Muscle of leg (tissue), 11 donors: ENCODE results near the gene GID4. TPM values are rescaled to one million over a fixed set of nuclear protein-coding genes. Genes with fewer than 3 reads are reported as not detected.

ENCODE experiments used
- DNase-seq: peaks from one replicate; pipeline ENCODE4 v3.0.0; 2013
- H3K27ac ChIP-seq: one replicate; pipeline ENCODE4 v1.5.1; 2013; ENCODE audit warnings: mild to moderate bottlenecking, low read length, control low read depth
- H3K27me3 ChIP-seq: one replicate; pipeline ENCODE4 v1.6.1; 2013; ENCODE audit warnings: low read length; ENCODE audit not compliant: control insufficient read depth, insufficient read depth
- H3K36me3 ChIP-seq: one replicate; pipeline ENCODE4 v1.6.1; 2013; ENCODE audit warnings: low read length; ENCODE audit not compliant: control insufficient read depth, insufficient read depth
- H3K4me1 ChIP-seq: one replicate; pipeline ENCODE4 v1.6.1; 2013; ENCODE audit warnings: low read length; ENCODE audit not compliant: control insufficient read depth, insufficient read depth
- H3K4me3 ChIP-seq: one replicate; pipeline ENCODE4 v1.5.1; 2013; ENCODE audit warnings: low read length, control low read depth
- H3K9me3 ChIP-seq: replicated peaks from 2 replicates; pipeline ENCODE4 v1.6.1; 2013; ENCODE audit warnings: low read depth, low read length; ENCODE audit not compliant: control insufficient read depth
- WGBS: methylation state at CpG from one replicate; pipeline ENCODE4 v1.1.5; 2013; ENCODE audit warnings: missing lambda C conversion rate; ENCODE audit not compliant: insufficient coverage; 5-methylcytosine and 5-hydroxymethylcytosine counted together
- polyA plus RNA-seq, 8 donors: library from polyadenylated mRNA; unstranded; fragments of 120-200 nt; gene quantifications; one replicate each; pipeline versions ENCODE4 v1.2.1 to v1.2.3, GENCODE V29; 2013; ENCODE audit warnings: inconsistent platforms in 1 of 8, low replicate concordance in 1 of 8; ENCODE audit not compliant: insufficient read length in 8 of 8, insufficient read depth in 1 of 8
- total RNA-seq: library from RNA; stranded (reverse); fragments of 120-200 nt; gene quantifications from one replicate; pipeline ENCODE4 v1.2.4, GENCODE V29; 2013

Gene GID4
- total and polyA plus RNA-seq, 9 donors, result 7.0 to 12.2 (median 11.1) TPM

GRCh38 chr17:18106211-18106610 is 67.0 kb downstream of the GID4 start:
- no peak for DNase-seq
- Histone ChIP-seq H3K27ac (no peak overlapping the region), H3K4me1 (no peaks in the 10 kb centered on the region), H3K36me3 (peaks cover 58% of the 10 kb centered on the region), H3K4me3 (no peak overlapping the region), H3K9me3 (no peaks in the 10 kb centered on the region), H3K27me3 (no peaks in the 10 kb centered on the region)
- WGBS, result 69% methylated on average over 4 of the region's 9 CpGs

- no peak for DNase-seq
- Histone ChIP-seq H3K4me3 (no peak overlapping the region), H3K27ac (no peak overlapping the region), H3K36me3 (peaks cover 49% of the 10 kb centered on the region), H3K9me3 (no peaks in the 10 kb centered on the region), H3K27me3 (no peaks in the 10 kb centered on the region), H3K4me1 (peaks cover 4% of the 10 kb centered on the region)
- WGBS, result 88% methylated on average over 5 of the region's 14 CpGs
Observed at GRCh38 chr17:18107061-18107790, 68.0 kb downstream of the GID4 start.

- 71% methylated on average over 6 of the region's 6 CpGs for WGBS
- H3K27me3 ChIP-seq, result no peaks in the 10 kb centered on the region
- H3K4me1 ChIP-seq, result peaks cover 4% of the 10 kb centered on the region
- no peaks in the 10 kb centered on the region for H3K9me3 ChIP-seq
- no peak for DNase-seq
- peaks cover 49% of the 10 kb centered on the region for H3K36me3 ChIP-seq
- no peak overlapping the region for H3K27ac ChIP-seq
- H3K4me3 ChIP-seq, result no peak overlapping the region
Observed at GRCh38 chr17:18107971-18108370, 68.8 kb downstream of the GID4 start.

DNA sequence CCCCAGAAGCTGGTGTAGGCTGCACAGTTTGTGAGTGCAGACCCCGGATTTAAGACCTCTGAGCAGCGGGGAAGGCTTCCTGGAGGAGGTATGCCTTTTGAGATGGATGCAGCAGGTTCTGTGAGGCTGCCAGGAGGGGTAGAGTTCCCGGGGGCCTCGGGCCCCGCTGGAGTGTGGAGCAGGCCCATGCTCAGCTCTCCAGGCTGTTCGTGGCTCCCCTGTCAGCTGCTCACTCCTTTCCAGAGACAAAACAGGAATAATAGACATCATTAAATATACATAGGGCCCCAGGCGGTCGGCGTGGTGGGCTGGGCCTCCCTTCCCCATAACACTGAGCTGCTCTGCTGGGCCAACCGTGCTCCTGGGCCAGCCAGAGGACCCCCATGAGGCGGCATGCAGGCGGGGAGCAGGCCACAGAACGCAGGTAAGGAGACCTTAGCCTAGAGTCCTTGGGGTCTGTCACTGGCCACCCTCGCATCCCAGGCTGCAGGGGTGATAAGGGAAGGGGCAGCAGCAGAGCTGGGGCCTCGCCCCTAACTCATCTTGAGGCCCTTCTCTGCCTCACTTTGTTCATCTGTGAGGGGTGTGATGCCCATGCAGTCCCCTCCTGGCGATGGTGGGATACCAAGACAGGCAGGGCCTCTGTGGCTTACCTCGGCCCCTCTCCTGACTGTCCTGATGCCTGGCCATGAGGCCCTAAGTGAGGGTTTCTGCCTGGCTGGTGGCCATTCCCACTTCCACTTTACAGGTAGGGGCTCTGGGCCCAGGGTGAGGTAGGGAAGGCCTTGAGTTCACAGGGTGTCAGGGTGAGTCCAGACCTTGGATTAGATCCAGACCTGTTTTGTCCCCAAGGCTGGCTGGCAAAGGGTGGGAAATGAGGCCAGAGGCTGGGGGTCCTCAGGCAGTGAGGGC is 69.4 kb downstream of the GID4 start, which contains the start of gene MYO15A:
Gene MYO15A, plus strand, starts transcription at position 356 of the 912 bp plus-strand sequence. CDS start 10,045 bp downstream, outside the sequence.
- Histone ChIP-seq H3K36me3 (peaks cover 44% of the 10 kb centered on the region), H3K27me3 (no peaks in the 10 kb centered on the region), H3K9me3 (no peaks in the 10 kb centered on the region), H3K4me1 (peaks cover 4% of the 10 kb centered on the region), H3K27ac (no peak within 1 kb of the TSS), H3K4me3 (no peak within 1 kb of the TSS)
- DNase-seq, result no peak
- 62% methylated on average over 8 of the region's 17 CpGs for WGBS

DNA sequence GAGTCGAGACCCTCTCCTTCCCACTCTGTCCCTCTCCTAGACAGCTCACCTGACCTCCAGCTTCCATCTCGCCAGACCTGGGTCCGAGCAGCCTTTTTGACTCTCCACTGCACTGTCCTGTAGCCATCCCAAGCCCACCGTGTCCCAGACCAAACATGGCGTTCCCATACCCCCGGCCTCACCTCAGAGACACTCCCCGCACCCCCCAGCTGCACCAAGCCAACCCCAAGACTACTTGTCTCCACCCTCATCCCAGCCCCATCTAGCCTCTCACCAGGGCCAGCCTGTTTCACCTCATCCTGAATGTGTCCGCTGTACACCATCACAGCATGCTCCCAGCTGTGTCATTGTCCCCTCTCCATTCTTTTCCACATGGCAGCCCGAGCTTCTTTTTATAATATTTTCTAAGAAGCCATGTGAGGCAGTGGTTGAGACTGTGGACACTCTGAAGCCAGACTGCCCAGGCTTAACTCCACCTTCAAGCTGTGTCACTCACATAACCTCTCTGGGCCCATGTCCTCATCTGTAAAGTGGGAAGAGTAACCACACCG is 70.8 kb downstream of the GID4 start:
- Histone ChIP-seq H3K27ac (no peak overlapping the region), H3K36me3 (peaks cover 30% of the 10 kb centered on the region), H3K27me3 (no peaks in the 10 kb centered on the region), H3K9me3 (no peaks in the 10 kb centered on the region), H3K4me1 (peaks cover 4% of the 10 kb centered on the region), H3K4me3 (no peak overlapping the region)
- DNase-seq, result no peak
- whole genome bisulfite sequencing, result 72% methylated on average over 8 of the region's 10 CpGs

GRCh38 chr17:18110636-18111145 is 71.5 kb downstream of the GID4 start:
- H3K9me3 ChIP-seq, result no peaks in the 10 kb centered on the region
- DNase-seq, result no peak
- WGBS, result 79% methylated on average over 3 of the region's 4 CpGs
- H3K27ac ChIP-seq, result no peak overlapping the region
- H3K4me3 ChIP-seq, result no peak overlapping the region
- no peaks in the 10 kb centered on the region for H3K27me3 ChIP-seq
- H3K4me1 ChIP-seq, result peaks cover 4% of the 10 kb centered on the region
- peaks cover 24% of the 10 kb centered on the region for H3K36me3 ChIP-seq

GRCh38 chr17:18111330-18111971 is 72.2 kb downstream of the GID4 start:
- WGBS, result 60% methylated on average over 4 of the region's 6 CpGs
- H3K27ac ChIP-seq, result no peak overlapping the region
- H3K9me3 ChIP-seq, result no peaks in the 10 kb centered on the region

GRCh38 chr17:18115517-18115916 is 76.3 kb downstream of the GID4 start:
- DNase-seq, result no peak
- Histone ChIP-seq H3K4me3 (no peak overlapping the region), H3K36me3 (no peaks in the 10 kb centered on the region), H3K27ac (no peak overlapping the region), H3K27me3 (no peaks in the 10 kb centered on the region), H3K4me1 (peaks cover 17% of the 10 kb centered on the region), H3K9me3 (peaks cover 13% of the 10 kb centered on the region)
- WGBS, result 54% methylated on average over 7 of the region's 7 CpGs

More at GRCh38 chr17:18111330-18111971, 72.2 kb downstream of the GID4 start:
- Histone ChIP-seq H3K27me3 (no peaks in the 10 kb centered on the region), H3K36me3 (peaks cover 16% of the 10 kb centered on the region), H3K4me1 (peaks cover 4% of the 10 kb centered on the region), H3K4me3 (no peak overlapping the region)
- DNase-seq, result no peak

DNA sequence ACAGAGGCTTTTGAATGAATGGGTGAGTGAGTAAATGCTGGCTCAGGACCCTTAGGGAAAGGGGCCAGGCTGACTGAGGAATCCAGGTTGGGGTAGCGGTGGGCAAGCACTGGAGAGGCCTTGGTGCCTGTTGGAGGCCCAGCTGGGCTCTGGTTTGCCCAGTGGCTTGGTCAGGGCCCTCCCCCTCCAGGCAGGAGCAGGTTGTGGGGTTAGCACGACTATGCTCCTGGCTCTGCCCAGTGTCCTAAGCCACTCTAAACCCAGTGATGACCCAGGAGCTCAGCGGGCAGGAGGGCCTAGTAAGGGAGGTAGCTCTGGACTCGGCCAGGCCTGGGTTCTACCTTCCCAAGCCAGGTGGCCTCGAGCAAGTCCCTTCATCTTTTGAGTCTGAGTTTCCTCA is 76.9 kb downstream of the GID4 start:
- 89% methylated on average over 4 of the region's 5 CpGs for WGBS
- no peaks in the 10 kb centered on the region for H3K27me3 ChIP-seq
- DNase-seq, result no peak
- no peak overlapping the region for H3K4me3 ChIP-seq
- H3K9me3 ChIP-seq, result peaks cover 13% of the 10 kb centered on the region
- H3K27ac ChIP-seq, result no peak overlapping the region
- H3K36me3 ChIP-seq, result no peaks in the 10 kb centered on the region
- H3K4me1 ChIP-seq, result peaks cover 17% of the 10 kb centered on the region
